Airway epithelial cell (primary cell): Measurements from ENCODE around the gene LIPG. TPM values are rescaled to one million over a fixed set of nuclear protein-coding genes. Genes with fewer than 3 reads are reported as not detected.

ENCODE experiments used
- total RNA-seq: library from RNA; depleted of rRNA; stranded (reverse); fragments of >200 nt; gene quantifications from 2 replicates; pipeline ENCODE4 v1.2.3, GENCODE V29; 2015

LIPG gene
- total RNA-seq = 37.8 and 40.8 TPM in 2 replicates

DNA sequence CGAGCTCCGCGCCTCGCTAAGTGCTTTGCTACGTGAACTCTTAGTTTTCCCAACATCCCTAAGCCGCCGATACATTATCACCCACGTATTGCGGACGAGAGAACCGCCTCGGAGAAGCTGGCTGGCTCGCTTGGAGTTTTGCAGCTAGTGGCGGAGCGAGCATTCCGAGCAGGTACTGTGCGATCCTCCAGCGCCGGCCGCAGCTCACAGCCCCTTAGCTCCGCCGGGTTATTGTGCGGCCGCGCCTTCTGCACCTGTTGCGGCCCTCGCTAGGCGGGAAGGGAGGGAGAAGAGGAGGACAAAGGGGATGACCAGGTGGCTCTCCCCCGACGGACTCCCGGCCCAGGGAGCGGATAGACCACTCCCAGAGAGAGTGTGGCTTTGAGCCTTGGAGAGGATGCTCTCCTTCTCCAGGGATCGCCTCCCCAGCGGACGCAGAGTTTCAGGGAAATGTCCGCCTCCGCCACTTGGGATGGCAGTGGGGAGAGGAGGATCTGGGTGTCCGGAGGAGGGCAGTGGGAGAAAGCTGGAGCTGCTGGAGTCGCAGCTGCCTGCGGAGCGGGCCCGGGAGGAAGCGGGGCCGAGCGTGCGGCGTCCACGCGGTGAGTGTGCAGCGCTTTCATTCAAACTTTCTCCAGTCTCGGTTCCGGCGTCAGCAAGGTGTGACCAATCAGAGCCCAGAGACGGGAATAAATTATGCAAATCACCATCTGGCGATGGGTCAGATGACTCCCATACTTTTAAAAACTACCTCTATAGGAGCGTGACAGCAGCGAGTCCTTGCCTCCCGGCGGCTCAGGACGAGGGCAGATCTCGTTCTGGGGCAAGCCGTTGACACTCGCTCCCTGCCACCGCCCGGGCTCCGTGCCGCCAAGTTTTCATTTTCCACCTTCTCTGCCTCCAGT is at the start of gene LIPG:
TSS of gene LIPG (plus strand) at position 769 of the 905 bp plus-strand sequence. CDS start 252 bp downstream, outside the sequence.

Other genes with a start within 250 kb of the LIPG start
- 27.0 and 68.4 TPM in 2 replicates for gene DYM, start 101.4 kb upstream of the LIPG start, total RNA-seq
- 34.6 and 48.6 TPM in 2 replicates for gene C18orf32, start 74.8 kb upstream of the LIPG start, total RNA-seq
- gene RPL17, start 69.6 kb upstream of the LIPG start, total RNA-seq = 2,733 and 4,532 TPM in 2 replicates